Upper lobe of left lung (tissue), 4 donors: Measurements from ENCODE around the gene TMEM176A.

Experiments used
- CTCF ChIP-seq, 6 experiments: fragments of 450-650 bp in 4 of 6; fragments of 200-600 bp in 2 of 6; sonication (generic) in 2 of 6; IDR thresholded peaks; one replicate each; pipeline ENCODE4 v1.5.1; 2016 to 2019; ENCODE audit warnings: antibody characterized with exemption in 6 of 6
- EP300 ChIP-seq, 4 donors: sonication (generic); formaldehyde crosslinking; IDR thresholded peaks; one replicate each; pipeline ENCODE4 v1.5.1; 2017; ENCODE audit warnings: antibody characterized with exemption in 4 of 4, control low read depth in 2 of 4
- POLR2A ChIP-seq, 4 donors: fragments of 450-650 bp; IDR thresholded peaks; one replicate each; pipeline ENCODE4 v1.5.1; 2016 to 2017; ENCODE audit warnings: antibody characterized with exemption in 4 of 4, mild to moderate bottlenecking in 2 of 4
- POLR2AphosphoS5 ChIP-seq, 2 donors: sonication (generic); formaldehyde crosslinking; IDR thresholded peaks; one replicate each; pipeline ENCODE4 v1.5.1; 2017; ENCODE audit warnings: antibody characterized with exemption in 2 of 2

GRCh38 chr7:150848111-150848510 is 47.5 kb downstream of the TMEM176A start:
- TF ChIP-seq POLR2A (IDR thresholded peaks at IDR 0.05) (no peak), CTCF (IDR thresholded peaks at IDR 0.05) (no peak), EP300 (IDR thresholded peaks at IDR 0.05) (no peak), POLR2AphosphoS5 (IDR thresholded peaks at IDR 0.05) (no peak)
